Pulmonary artery endothelial cell (primary cell): Measurements from ENCODE around the gene PTPRN2. TPM values are rescaled to one million over a fixed set of nuclear protein-coding genes. Genes with fewer than 3 reads are reported as not detected.

Source experiments
- DNase-seq: peaks from one replicate; pipeline ENCODE4 v3.0.0-alpha.2; 2011; ENCODE audit warnings: low read depth, low spot score
- total RNA-seq: library from RNA; depleted of rRNA; stranded (reverse); fragments of >200 nt; gene quantifications from 2 replicates; pipeline ENCODE4 v1.2.3, GENCODE V29; 2014

Gene PTPRN2
- total RNA-seq, 1 donor from 2014 or later: 0.53 TPM

DNA sequence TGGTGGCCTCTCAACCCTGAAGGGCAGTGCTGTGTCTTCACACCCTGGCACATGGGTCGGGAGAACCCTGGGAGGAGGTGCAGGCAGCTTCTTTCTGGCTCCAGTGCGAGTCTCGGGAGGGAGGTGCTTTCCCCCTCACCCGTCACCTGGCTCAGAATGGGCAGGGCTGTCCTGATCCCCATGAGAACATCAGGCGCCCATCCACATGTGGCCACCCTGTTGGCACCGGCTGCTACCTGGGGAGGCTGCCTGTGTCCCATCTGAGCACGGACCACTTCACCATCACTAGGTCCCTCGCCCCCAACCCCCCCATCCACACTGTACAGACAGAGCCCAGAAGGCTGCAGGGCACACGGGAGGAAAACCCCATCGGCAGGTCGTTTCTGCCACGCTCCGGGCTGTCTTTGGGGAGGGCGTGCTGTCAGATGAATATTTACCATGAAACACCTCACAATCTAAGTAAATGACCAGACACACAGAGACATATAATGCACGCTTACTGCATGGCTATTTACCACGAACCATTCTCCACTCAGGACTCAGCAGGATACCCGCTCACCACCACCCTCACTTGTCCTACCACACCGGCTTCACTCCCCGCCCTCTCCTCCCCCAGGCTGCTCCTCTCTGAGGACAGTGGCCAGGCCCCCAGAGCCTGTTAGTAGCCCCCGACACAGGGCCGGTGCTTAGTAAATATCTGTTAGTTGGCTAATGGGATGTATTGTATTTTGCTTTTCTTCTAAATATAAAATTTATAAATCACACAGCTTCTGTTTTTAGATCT, 968.6 kb downstream of the PTPRN2 start:
- DNase-seq: no peak

DNA sequence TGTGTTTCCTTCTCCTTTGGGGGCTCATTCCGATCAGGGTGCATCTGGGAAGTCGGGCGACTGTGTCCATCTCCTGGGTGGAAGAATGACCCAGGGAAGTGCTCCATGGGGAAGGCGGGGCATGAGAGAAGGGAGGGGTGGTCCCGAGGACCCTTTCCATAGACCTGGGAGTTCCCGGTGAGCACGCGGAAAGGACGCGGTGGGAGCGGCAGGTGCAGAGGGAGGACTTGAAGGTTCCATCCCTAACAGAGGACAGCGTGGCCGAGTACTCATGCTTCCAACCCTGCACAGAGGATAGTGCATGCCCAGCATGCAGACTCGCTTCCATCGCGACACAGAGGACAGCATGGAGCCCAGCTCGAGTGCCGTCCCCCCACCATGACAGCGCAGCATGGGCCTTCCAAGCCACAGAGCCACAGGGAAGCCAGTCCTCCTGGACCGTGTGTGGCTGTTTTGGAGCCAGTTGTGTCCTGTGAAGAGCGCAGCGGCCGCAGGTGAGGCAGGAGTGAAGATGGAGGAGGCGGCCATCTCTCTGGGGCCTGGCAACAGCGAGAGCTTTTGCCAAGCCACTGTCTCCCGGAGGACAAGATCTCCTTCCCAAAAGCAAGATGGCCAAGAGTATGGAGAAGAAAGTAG, 969.4 kb downstream of the PTPRN2 start:
- DNase-seq: no peak

GRCh38 chr7:157617401-157617800, 970.2 kb downstream of the PTPRN2 start:
- no peak for DNase-seq

- no peak for DNase-seq
Observed at GRCh38 chr7:157616931-157617330, 970.7 kb downstream of the PTPRN2 start.

DNA sequence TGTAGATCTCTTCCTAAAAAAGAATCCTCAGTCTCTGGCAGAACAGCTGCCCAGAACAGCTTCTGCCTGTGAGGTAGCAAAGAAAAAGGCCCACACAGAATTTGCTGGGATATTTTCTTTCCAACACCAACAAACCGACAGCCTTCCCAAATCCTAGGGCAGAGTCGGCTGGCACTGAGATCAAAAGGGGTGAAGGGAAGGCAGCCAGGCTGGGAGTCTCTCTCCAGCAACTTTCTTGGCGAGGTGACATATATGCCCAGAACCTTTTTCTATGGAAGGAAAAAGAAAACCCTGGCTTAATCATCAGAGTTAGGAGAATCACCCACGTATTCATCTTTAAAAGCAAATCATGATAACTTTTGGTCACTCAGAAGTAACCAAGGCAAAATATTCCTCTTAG, 971.2 kb downstream of the PTPRN2 start:
- DNase-seq: no peak

DNA sequence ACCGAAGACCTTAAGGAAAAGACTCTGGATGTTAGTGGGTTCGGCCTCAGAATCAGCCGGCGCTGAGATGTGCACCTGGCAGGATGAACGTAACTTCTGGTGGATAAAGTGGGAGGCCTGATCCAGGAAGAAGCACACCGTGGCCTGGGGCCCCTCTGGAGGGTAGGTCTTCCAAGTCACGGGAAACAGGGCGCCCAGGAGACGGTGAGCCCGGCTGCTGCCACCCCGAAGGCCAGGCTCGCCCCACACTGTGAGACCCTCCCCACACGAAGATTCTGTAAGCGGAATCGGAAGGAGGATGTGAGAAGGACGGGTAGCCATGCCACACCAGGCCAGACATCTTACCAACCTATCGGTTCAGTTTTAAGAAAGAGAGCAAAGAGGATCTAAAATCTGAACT, 971.8 kb downstream of the PTPRN2 start:
- DNase-seq: no peak

DNA sequence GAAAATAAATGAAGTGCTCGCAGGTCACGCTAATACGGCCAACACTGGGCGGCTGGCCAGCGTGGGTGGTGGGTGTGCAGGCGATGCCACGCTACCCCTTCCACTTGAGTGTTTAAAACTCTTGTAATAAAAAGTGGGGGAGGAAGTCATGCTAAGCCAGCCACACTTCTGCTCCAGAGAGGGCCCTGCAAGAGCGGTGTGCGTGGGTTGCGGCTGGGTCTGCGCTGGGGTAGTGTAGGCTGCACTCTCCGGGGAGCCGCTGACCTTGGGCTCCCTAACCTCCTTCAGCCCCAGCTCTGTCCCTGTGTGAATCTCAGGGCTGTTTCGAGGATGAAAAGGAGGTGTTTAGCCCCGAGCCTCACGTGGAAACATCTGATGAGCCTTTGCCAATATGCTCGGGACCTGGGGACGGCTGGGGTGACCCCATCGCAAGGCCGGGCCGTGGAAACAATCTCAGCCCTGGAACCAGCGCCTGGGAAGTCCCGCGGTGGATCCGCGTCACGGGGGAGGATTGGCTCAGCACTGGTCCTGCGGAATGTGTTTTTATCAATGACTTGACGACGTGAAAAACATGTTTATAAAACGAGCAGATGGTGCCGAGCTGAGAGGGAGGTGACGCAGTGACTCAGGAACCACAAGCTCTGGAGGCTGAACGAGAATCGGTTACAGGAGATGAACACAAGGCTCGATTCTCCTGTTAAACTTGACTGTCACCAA, 972.4 kb downstream of the PTPRN2 start:
- DNase-seq: no peak

DNA sequence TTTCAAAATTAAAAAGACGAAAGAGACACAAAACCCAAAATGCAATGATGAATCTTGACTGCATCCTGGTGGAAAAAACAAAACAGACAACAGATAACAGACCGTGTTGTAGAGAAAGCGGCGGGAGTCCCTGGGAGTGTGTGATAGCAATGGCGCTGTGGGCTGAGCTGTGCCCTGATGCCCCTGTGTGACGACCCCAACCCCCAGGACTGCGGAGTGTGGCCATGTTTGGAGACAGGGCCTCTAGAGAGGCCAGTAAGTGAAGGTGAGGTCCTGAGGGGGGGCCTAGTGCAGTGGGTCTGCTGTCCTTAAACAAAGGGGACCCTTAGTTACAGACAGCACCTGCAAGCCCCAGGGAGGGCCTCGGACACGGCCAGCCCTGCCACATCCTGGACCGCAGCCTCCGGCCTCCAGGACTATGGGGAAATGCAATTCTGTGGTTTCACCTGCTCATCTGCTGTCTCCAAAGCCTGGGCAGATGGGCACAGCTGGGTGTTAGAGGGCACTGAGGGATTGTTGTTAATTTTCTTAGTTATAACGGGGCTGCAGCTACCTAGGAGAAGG, 973.1 kb downstream of the PTPRN2 start:
- no peak for DNase-seq

GRCh38 chr7:157613575-157614322, 973.9 kb downstream of the PTPRN2 start:
- DNase-seq: no peak

DNA sequence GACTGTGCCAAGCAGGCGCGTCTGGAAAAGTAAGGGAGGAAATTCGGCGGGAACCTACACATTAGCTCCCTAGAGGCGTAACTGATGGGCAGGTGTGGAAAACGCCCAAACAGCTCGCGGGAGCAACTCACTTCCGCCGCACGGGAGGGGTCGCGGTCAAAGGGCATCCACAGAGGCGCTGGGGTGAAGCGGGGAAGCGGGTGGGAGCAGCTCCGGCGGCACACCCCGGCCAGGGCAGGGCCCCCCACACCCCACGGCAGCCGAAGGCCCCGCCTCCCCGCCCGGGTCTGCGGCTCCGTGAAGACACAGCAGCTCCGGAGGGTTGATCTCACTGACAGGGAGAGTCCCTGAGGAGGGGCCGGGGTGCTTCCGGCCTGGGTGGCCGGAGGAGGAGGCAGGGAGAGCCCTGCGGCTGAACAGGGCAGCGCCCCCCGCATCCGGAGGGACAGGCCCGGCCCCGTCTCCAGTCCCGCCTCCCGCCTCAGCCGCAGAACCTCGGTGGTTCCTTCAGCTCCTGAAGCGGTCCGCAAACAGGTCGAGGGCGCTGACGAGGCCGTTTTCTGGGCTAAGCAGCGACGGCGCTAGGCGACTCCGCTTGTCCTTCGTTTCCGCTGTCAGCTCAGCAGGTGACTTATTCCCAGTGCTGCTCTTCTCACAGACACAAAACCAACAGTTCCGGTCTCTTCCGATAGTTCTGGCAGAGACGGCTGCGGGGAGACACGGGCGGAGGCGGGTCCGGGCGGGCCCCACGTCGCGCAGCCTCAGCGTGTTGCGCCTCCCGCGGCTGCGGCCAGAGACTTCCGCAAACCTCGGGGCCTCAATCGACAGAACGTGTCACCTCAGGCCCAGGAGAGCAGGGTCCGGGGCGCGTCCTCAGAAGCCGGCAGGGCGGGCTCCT, 974.7 kb downstream of the PTPRN2 start:
- DNase-seq: no peak

DNA sequence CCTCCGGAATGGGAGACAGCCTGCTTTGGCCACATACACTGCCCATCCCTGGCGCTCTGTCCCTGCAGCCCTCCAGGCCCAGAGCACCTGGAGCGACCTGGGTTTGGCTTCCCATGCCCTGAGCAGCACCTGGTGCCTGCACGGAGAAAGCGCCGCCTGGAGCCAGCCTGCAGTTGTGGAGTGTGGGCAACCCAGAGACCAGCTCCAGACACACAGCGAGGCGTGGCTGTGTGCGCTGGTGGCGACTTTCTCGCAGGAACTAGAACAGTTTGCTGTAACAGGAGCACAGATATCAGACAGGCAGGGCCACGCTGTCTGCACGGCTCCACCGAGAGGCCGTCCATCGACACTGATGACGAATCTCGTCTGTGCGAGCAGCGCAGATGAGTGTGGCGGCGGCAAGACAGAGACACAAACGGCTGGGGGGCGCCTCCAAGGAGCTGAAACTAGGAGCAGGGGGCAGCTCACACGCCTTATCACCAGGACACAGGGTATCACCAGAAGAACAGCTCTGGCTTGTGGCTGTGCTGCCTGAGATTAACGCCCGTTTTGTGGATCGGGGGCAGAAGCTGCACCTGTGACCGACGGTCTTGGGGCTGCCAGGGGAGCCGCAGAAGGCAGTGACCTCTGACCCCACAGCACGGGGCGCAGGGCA, 975.5 kb downstream of the PTPRN2 start:
- DNase-seq: no peak

- no peak for DNase-seq
Observed at GRCh38 chr7:157611341-157611740, 976.3 kb downstream of the PTPRN2 start.

GRCh38 chr7:157610671-157611295, 976.8 kb downstream of the PTPRN2 start:
- DNase-seq: no peak

DNA sequence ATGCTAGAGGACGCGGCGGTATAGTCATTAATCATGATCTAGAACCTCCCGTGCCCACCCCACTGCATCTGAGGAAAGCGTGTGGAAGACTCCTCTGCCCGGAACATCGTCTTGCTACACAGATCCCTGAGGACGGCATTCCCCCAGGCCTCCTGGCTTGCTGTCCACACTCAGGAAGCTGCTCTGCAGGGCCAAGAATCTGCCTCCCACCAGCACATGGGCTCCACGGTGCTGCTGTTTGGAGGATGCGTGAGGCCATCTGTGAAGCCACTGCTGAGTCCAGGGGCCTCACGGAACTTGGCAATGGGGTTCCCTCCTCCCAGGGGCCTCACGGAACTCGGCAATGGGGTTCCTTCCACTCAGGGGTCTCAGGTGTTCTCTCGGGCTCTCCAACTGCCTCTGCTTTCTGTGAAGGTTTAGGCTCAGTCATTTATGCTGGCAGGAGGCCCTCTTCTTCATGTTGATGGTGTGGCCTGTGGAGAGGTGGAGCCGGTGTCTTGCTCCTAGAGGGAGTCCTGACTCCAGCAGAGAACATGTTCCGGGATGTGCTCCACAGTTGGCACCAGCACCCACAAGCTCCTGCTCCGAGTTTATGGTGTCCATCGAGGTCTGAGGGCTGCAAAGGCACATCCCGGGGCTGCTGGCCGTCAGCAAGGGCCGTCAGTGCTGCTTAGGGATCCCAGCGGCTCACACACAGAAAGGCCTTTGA, 977.5 kb downstream of the PTPRN2 start:
- no peak for DNase-seq

- DNase-seq: no peak
Observed at GRCh38 chr7:157609516-157609915, 978.1 kb downstream of the PTPRN2 start.

- DNase-seq: no peak
Observed at GRCh38 chr7:157607218-157607617, 980.4 kb downstream of the PTPRN2 start.

- DNase-seq: no peak
Observed at GRCh38 chr7:157606140-157606539, 981.5 kb downstream of the PTPRN2 start.

DNA sequence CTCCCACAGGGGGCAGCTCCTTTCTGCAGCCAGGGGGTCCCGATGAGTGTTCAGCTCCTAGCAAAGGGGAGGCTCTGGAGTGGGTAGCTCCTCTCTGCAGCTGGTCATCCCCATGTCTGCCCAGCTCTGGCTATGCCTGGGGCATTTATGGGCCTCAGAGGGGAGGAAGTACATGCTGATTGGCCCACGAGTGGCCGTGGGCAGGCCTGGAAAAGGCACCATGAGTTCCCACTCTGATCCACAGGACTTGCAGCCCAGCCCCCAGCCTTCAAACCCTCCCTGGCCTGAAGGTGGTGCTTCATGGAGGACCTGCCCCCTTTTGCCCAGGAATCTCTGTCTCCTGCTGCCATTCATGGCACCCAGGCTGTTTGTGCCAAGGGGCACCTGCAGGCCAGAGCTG, 982.0 kb downstream of the PTPRN2 start:
- no peak for DNase-seq
